HG02678 (cell line): ENCODE results near the gene KBTBD7.
"Not testable (repeated sequence)": the region's sequence is repeated elsewhere in the genome, so short reads cannot be mapped to it uniquely, and the experiment has no call there.

ENCODE experiments used
- ATAC-seq: cut with Tn5 transposase; IDR thresholded peaks from one replicate; pipeline ENCODE4 v1.9.1; 2021; ENCODE audit warnings: mild to moderate bottlenecking, moderate library complexity; ENCODE audit not compliant: unreplicated experiment

Gene KBTBD7

DNA sequence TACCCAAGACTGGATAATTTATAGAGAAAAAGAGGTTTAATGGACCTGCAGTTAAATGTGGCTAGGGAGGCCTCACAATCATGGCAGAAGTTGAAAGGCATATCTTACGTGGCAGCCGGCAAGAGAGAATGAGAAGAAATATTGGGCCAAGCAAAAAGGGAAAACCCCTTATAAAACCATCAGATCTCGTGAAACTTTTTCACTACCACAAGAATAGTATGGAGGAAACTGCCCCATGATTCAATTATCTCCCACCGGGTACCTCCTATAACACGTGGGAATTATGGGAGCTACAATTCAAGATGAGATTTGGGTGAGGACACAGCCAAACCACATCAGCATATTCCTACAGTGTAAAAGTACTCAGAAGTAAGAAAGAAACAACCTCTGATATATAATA, 4.7 kb upstream of the KBTBD7 start:
- ATAC-seq = peak; percentile 9

DNA sequence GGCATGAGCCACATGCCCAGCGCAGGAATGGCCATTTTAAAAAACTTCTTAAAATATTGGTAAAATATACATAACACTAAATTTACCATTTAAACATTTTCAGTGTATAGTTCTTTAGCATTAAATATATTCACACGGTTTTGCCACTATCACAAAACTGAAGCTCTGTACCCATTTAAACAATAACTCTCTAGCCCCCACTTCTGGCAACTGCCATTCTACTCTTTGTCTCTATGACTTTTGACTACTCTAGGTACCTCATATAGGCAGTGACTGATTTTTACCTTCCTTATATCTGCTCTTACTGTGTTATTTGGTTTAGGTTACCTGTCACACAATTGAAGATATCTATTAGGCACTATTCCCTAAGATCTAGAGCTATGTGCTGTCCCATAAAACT, 2.3 kb upstream of the KBTBD7 start:
- no peak for ATAC-seq

GRCh38 chr13:41196011-41196410, 1.6 kb upstream of the KBTBD7 start:
- no peak for ATAC-seq

GRCh38 chr13:41193469-41193868, 900 bp downstream of the KBTBD7 start:
- ATAC-seq = no peak

DNA sequence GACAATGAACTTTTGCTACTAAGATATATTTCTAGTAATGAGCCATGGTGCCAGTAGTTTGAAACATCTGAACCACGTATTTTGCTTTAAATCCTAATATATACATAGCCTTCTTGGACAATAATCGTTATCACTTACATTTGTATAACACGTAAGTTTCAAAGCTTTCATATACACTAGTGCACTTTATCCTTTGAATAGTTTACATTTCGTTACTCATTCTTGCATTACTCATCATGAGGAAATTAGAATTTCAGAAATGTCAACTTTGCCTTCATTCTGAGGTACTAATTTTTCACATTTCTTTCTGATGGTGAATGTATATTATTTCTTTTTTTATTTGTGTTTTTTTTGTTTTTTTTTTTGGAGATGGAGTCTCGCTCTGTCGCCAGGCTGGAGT, 5.8 kb downstream of the KBTBD7 start:
- no peak for ATAC-seq

DNA sequence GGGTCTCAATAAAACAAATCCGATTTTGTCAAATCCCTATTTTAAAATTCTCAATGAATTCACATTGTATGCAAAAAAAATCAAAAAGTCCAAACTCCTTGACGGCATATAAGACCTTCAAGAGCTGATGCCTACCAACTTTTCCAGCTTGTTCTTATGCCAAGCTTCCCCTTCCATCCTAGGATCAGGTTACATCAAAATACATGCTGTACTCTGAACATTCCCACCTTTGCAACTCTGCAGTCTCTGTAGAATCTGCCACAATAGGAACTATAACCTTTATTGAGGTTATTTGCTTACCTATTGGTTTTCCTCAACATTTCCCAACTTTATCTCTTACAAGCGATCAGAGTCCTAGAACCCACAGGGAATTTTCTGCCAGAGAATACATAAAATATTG, 7.9 kb downstream of the KBTBD7 start:
- no peak for ATAC-seq

GRCh38 chr13:41182231-41182630, 12.1 kb downstream of the KBTBD7 start:
- no peak for ATAC-seq

DNA sequence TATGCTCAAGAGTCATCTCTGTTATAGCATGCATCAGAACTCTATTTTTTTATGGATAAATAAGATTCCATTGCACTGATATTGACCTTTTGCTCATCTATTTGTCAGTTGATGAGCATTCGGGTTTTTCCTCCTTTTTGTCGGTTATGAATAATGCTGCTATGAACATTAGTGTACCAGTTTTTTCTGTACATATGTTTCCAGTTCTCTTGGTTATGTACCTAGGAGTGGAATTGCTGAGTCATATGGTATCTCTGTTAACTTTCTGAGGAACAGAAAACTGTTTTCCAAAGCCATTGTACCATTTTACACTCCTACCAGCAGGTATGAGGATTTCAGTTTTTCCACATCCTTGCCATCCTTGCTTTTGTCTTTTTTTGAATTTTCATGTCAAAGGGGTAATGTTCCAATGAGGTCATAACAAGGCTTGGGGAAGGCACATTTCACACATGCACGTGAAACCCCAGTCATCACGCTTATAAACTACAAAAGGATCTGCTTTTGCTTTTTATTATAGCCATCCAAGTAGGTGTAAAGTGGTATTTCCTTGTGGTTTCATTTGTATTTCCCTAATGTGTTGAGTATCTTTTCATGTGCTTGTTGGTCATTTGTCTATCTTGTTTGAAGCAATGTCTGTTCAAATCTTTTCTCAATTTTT, 14.6 kb downstream of the KBTBD7 start:
- no peak for ATAC-seq

GRCh38 chr13:41178040-41178439, 16.3 kb downstream of the KBTBD7 start:
- ATAC-seq = no peak

GRCh38 chr13:41177616-41178015, 16.8 kb downstream of the KBTBD7 start:
- ATAC-seq = no peak

DNA sequence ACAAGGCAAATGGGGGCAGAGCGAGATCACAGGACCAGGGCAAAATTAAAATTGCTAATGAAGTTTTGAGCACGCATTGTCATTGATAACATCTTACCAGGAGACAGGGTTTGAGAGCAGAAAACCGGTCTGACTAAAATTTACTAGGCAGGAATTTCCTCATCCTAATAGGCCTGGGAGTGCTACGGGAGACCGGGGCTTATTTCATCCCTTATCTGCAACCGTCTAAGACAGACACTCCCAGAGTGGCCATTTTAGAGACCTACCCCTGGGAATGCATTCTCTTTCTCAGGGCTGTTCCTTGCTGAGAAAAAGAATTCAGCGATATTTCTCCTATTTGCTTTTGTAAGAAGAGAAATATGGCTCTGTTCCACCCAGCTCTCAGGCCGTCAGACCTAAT, 18.8 kb downstream of the KBTBD7 start:
- not testable (repeated sequence) for ATAC-seq

- no peak for ATAC-seq
These were observed 32.2 kb downstream of the KBTBD7 start for GRCh38 chr13:41162151-41162550.

DNA sequence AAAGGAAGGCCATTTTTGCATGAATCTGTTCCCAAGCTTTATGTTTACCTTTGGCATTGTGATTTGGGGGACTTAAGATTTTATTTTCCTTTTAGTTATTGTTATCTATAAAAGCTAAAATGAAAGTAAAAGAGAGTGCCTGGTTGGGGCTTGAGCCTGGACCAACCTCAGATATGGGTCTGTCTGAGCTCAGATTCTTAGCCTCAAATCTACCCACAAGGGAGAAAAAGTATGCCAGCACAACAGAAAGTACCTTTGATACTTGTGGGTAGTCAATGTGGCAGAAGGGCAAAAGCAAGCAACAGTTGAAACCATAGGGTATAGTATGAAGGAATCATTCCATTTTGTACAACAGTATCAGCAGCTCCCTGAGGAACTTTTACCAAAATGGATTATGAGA, 35.2 kb downstream of the KBTBD7 start:
- ATAC-seq = no peak

DNA sequence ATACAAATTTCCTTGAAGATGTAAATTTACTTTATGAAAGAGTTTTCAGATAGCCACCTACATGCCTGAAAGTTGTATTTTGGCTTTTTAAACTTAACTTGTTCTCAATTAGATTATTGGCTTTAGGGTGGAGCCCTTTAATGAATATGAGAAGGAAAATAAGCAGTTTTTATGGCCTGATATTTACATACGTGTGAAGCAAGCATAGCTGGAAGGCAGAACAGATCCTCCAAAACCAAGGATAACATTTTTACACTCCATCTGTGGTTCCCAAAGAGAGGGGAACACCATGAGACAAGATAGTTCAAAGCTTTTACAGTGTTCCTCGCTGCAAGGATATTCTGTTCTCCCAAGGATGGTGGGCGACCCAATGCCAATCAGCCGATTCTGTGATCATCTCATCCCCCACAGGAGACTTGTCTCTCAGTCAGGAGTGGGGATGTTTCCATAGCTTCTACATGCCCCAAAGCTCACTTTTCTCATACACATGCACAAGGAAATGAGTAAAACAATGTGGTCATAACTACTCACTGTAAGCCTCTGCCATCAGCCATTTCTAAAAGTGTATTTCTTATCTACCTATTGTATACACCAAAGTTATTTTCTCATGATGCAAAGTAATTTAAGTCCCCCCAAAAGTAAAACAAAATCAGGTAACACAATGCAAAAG, 37.2 kb downstream of the KBTBD7 start:
- ATAC-seq = no peak

- ATAC-seq = no peak
These were observed 37.7 kb downstream of the KBTBD7 start for GRCh38 chr13:41156620-41157019.

GRCh38 chr13:41154042-41154441, 40.3 kb downstream of the KBTBD7 start:
- ATAC-seq = no peak

GRCh38 chr13:41152005-41152404, 42.4 kb downstream of the KBTBD7 start:
- no peak for ATAC-seq

- ATAC-seq = no peak
These were observed 44.3 kb downstream of the KBTBD7 start for GRCh38 chr13:41150058-41150457.

- no peak for ATAC-seq
These were observed 45.7 kb downstream of the KBTBD7 start for GRCh38 chr13:41148419-41149283.

DNA sequence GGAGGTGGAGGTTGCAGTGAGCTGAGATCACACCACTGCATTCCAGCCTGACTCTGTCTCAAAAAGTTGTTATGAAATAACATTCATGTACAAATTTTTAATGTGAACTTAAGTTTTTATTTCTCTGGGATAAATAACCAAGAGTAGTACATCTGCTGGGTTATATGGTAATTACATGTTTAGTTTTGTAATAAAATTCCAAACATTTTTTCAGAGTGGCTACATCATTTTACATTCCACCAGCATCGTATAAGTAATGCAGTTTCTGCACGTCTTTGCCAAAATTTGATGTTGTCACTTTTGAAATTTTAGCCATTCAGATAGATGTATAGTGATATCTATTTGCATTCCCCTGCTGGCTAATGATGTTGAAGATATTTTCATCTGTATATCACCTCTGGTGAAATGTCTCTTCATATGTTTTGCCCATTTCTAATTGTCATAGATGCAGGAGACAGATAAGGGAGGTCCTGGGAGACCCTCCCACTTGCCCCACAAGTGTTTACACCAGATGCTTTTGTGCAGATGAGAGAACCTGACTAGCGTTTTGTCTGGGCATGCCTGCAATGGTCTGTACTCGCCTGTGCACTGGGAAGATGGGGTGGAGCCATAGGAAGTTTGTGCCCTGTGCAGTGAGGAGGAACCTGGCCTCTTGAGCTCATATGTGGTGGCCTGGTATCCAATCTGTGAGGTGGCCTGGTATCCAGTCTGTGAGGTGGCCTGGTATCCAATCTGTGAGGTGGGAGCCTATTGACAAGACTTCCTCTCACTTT, 49.0 kb downstream of the KBTBD7 start:
- no peak for ATAC-seq

DNA sequence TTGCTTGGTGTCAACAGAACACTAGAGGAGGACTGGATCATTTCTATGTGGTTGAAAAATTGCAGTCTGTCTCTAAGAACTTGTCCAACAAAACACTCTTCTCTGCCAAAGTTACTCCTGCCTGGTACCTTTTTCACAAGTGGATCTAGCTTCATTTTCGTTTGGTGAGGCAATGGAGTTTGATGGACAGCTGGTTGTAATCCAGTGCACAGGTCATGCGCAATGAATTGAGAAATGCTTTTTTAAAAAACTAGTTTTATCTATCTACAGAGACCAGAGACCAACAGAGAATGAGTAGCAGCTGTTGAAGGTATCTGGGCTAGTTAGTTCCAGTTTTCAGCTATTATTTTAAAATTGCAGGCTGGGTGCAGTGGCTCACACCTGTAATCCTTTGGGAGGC, 49.8 kb downstream of the KBTBD7 start:
- no peak for ATAC-seq
